ENCODE results near the gene ASPDH. TPM values are rescaled to one million over a fixed set of nuclear protein-coding genes. Genes with fewer than 3 reads are reported as not detected.

The ASPDH gene
- total and polyA plus RNA-seq, 12 donors, result not detected

DNA sequence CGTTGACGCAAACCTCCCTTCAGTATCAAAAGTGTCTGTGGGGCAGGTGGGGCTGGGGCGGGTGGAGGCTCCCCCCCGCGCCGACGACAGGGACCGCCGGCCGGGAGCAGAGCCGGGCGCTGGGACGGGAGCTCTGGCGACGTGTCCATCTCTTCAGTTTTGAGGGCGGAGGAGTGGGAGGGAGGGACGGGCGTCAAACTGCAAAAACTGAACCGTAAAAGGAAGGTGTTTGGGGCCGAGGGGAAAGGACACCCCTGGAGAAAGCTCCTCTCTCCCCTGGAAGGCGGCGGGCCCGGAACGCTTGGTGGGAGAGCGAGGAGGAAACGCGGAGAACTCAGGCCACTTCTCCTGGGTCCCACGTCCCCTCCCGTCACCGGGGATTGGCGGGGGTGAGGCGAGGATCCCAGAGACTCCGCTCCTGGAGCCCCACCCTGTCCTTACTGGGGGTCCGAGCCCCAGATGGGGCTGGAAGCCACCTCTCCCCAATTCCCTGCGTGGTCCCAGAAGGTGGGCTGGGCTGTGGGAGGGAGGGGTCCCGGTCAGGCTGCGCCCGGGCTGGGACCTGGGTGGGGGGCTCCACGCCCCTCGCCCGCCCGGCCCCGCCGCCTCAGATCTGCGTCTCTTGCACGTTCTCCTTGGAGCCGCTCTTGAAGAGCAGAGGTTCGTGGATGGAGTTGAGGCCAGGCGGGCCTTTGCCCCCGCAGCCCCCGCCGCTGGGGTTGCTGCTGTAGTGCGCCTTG lies 3.4 kb upstream of the ASPDH start:
- H3K9me3 ChIP-seq, result no peaks in the 10 kb centered on the region
- TF ChIP-seq, protein P1, sequence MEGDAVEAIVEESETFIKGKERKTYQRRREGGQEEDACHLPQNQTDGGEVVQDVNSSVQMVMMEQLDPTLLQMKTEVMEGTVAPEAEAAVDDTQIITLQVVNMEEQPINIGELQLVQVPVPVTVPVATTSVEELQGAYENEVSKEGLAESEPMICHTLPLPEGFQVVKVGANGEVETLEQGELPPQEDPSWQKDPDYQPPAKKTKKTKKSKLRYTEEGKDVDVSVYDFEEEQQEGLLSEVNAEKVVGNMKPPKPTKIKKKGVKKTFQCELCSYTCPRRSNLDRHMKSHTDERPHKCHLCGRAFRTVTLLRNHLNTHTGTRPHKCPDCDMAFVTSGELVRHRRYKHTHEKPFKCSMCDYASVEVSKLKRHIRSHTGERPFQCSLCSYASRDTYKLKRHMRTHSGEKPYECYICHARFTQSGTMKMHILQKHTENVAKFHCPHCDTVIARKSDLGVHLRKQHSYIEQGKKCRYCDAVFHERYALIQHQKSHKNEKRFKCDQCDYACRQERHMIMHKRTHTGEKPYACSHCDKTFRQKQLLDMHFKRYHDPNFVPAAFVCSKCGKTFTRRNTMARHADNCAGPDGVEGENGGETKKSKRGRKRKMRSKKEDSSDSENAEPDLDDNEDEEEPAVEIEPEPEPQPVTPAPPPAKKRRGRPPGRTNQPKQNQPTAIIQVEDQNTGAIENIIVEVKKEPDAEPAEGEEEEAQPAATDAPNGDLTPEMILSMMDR (IDR thresholded peaks at IDR 0.05), result no peak
- peaks cover 0 to 1% (median 0%) of the 10 kb centered on the region in 9 donors for H3K4me1 ChIP-seq
- no peaks in the 10 kb centered on the region for H3K36me3 ChIP-seq
- DNase-seq (no peak), ATAC-seq (no peak)
- peaks cover 0 to 13% (median 0%) of the 10 kb centered on the region in 7 donors for H3K27me3 ChIP-seq
- no peak overlapping the region for H3K4me3 ChIP-seq
- no peak overlapping the region for H3K27ac ChIP-seq
- 65 to 74% methylated on average over 44 to 53 of the region's 53 CpGs for WGBS, 2 donors
- intact Hi-C loops (cut with DNase I), result loop anchor here in 1 of 10 donors (10.0 kb wide), 1 partner anchor 288 kb away; no protein-coding TSS in a partner anchor

- Histone ChIP-seq H3K27ac (no peak overlapping the region), H3K4me3 (no peak overlapping the region), H3K27me3 (peaks cover 0 to 13% (median 0%) of the 10 kb centered on the region in 7 donors), H3K4me1 (peaks cover 0 to 8% (median 0%) of the 10 kb centered on the region in 9 donors), H3K36me3 (no peaks in the 10 kb centered on the region), H3K9me3 (no peaks in the 10 kb centered on the region)
- DNase-seq (no peak), ATAC-seq (no peak)
- 68 to 72% methylated on average over 12 of the region's 12 CpGs for WGBS, 2 donors
- intact Hi-C loops (cut with DNase I), result loop anchor here in 1 of 10 donors (10.0 kb wide), 1 partner anchor 288 kb away; no protein-coding TSS in a partner anchor
- TF ChIP-seq, protein P1 (IDR thresholded peaks at IDR 0.05), result no peak
Measured at GRCh38 chr19:50516456-50516855, 2.7 kb upstream of the ASPDH start.

DNA sequence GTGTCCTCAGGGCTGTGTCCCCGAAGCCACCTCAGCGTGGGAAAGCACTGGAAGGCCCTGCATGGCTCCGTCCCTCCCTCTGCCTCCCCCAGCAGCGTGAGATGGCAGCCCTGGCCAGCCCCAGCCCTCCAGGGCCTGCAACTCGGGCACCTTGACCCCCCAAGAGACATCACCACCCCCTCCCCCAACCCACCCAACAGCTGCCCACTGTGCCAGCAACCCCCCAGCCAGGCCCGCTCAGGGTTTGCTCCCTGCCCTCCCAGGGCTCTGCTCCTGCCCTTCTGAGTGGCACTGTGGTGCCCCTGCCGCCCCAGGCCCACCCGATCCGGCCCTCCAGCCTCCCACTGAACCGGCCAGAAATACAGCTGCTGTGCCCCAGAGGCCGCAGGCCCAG lies 1.5 kb upstream of the ASPDH start:
- H3K9me3 ChIP-seq, result no peaks in the 10 kb centered on the region
- DNase-seq, result no peak
- TF ChIP-seq, protein P1 (IDR thresholded peaks at IDR 0.05), result no peak
- no peak for ATAC-seq
- H3K36me3 ChIP-seq, result no peaks in the 10 kb centered on the region
- WGBS, 2 donors, result 73 to 75% methylated on average over 10 to 11 of the region's 11 CpGs
- peaks cover 3 to 14% (median 8%) of the 10 kb centered on the region in 9 donors for H3K4me1 ChIP-seq
- intact Hi-C loops (cut with DNase I), result loop anchor here in 1 of 10 donors (10.0 kb wide), 1 partner anchor 290 kb away; no protein-coding TSS in a partner anchor
- no peak overlapping the region for H3K4me3 ChIP-seq
- H3K27me3 ChIP-seq, result peaks cover 0 to 13% (median 0%) of the 10 kb centered on the region in 7 donors
- no peak overlapping the region for H3K27ac ChIP-seq

GRCh38 chr19:50514346-50515167 lies 844 bp upstream of the ASPDH start:
- no peak for DNase-seq
- TF ChIP-seq, protein P1 (IDR thresholded peaks at IDR 0.05), result no peak
- intact Hi-C loops (cut with DNase I), result loop anchor here in 1 of 10 donors (5.0 to 10.0 kb wide), 2 partner anchors 37 to 290 kb away; partner anchors contain the start of genes EMC10 and GARIN5A

More at GRCh38 chr19:50514346-50515167, 844 bp upstream of the ASPDH start:
- no peaks in the 10 kb centered on the region for H3K36me3 ChIP-seq
- no peaks in the 10 kb centered on the region for H3K9me3 ChIP-seq
- WGBS, 2 donors, result 51 to 60% methylated on average over 35 to 38 of the region's 38 CpGs
- H3K4me1 ChIP-seq, result peaks cover 5 to 18% (median 12%) of the 10 kb centered on the region in 9 donors
- H3K27ac ChIP-seq, result no peak overlapping the region
- peaks cover 0 to 13% (median 0%) of the 10 kb centered on the region in 7 donors for H3K27me3 ChIP-seq
- no peak for ATAC-seq
- H3K4me3 ChIP-seq, result no peak overlapping the region
